NCI-H1930 (cell line): ENCODE results near the gene PF4V1.
"Not testable (repeated sequence)": the region's sequence is repeated elsewhere in the genome, so short reads cannot be mapped to it uniquely, and the experiment has no call there.

Experiments used
- DNase-seq, 2 experiments: peaks; one replicate each; lab custom pipeline; 2025; lab: John Stamatoyannopoulos, UW

Gene PF4V1

GRCh38 chr4:73870768-73871167, 17.7 kb downstream of the PF4V1 start:
- no peak for DNase-seq

GRCh38 chr4:73871511-73872310, 18.6 kb downstream of the PF4V1 start:
- DNase-seq, result no peak

DNA sequence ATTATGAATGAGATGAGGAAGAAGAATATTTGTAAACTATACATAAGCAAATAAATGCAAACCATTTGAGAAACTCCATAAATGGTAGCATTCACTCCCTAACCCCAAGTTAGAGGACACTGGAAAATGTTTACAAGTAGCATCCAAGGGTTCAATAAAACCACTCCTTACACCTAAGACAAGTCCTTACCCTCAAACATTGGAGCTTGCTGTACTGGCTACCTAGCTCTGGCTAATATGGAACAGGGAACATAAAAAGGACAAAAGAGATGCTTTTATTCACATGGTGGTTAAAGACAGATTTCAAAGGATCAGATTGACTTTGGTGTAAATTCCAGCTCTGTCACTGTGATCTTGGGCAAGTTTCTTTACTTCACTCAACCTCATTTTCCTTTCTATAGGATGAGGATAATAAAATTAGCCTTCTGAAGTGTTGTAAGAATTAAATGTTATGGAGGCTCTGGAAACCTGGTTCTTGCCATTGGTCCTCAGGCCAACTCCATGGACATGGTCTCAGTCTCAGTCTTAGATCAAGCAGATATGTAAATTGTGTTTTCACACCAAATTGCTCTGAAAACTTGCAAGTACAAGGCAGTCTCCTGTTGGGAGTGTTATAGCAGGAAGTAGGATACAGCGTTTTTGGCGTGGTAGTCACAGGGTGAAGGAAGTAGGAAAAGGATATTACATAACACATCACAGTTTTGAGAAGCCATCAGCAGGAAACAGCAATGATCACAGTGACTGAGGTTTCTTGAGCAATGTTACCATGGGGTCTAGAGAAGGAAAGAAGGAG, 19.4 kb downstream of the PF4V1 start:
- DNase-seq, result no peak

DNA sequence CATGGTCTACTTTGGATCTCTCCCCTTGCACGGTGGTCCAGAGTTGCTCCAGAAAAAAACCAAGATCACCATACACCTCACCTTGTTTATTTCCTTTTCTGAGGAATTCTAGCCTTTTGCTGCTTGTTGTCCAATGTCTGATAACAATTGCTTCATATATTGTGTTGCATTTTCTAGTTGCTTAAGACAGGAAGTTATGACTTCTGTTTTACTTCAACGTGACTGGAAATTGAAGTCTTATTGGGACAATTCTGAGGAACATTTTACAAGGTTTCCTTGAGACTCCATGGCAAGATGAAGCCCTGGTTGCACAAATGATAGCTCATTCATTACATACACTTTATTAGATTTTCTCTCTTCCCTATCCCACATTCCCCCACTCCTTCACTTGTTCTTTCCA, 21.3 kb downstream of the PF4V1 start:
- no peak for DNase-seq

GRCh38 chr4:73875401-73875800, 22.3 kb downstream of the PF4V1 start:
- DNase-seq, result no peak

- no peak for DNase-seq
Observed at GRCh38 chr4:73883306-73883705, 30.2 kb downstream of the PF4V1 start.

- no peak for DNase-seq
Observed at GRCh38 chr4:73885574-73886267, 32.6 kb downstream of the PF4V1 start.

- DNase-seq, result no peak
Observed at GRCh38 chr4:73891326-73891725, 38.2 kb downstream of the PF4V1 start.

GRCh38 chr4:73891739-73892405, 38.8 kb downstream of the PF4V1 start:
- no peak for DNase-seq

DNA sequence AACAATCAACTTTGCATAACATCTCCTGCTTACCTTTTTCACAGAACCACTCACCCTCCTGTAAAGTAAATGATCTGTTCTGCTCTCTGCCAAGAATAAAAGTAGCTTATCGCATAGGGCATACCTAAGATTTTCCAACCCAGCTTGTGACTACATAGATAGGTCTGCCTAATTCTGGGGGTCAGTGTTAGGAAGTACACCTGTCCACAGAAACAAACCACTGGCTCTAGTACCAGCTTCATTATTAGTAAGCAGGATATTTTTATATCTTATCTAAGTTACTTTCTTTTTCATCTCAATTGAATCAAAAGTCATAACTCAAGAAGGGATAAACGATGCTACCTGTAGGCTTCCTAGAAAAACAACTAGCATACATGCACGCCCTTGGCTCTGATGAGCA, 39.9 kb downstream of the PF4V1 start:
- DNase-seq, result no peak

DNA sequence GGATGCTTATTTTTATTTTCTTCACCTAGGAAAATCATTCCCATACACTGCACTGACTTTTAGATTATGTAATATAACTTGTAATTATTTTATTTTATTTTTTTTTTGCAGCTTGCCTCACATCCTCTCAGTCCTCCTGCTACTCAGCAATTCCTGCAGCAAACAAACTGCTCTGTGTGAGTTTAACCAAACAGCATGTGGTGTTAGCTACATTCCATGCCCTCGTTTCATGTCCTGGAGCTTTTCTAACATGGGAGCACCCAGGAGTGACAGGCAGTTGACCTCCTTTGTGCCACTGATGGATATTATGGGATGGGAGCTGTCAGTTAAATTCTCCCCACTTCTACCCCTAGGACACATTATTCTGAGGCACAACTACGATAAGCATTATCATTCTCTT, 40.9 kb downstream of the PF4V1 start:
- no peak for DNase-seq

DNA sequence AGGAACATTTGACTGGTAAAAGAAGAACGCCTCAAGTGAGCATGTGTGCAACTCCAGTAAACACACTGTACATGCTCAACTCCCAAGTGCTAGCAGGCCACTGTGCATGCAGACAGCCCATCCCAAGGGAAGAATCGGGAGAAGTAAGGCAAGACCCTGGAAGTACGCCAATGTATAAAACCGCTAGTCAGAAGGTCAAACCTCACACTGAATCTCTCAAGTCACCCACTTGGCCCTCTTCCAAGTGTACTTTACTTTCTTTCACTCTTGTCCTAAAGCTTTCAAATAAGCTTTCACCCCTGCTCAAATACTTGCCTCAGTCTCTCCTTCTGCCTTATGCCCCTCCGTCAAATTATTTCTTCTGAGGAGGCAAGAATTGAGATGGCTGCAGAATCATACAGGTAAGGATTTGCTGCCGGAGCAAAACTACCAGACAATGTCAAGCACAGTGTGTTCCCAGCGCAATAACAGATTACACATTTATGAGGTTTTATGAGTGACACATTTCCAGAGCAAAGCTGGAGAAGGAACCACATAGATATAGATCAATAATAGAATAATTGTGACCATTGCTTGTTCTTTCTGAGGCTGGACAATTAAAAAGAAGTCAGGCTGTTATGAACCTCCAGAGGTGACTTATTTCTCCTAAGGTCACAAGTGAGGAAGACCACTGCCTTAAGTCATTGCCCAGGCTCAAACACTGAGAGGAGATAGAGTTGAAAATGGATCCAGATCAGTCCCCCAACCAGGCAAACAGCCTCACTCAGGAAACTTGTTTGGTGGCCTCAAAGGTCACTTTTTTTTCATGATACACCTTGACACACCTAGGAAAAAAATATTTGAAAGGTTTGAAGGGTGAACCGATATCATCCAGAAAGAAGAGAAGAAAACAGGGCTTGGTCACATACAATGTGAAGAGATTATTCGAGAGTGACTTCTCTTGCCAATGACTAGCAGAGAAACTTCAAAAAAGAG, 42.4 kb downstream of the PF4V1 start:
- DNase-seq, result no peak

- no peak for DNase-seq
Observed at GRCh38 chr4:73896416-73896815, 43.3 kb downstream of the PF4V1 start.

- DNase-seq, result no peak
Observed at GRCh38 chr4:73897380-73898136, 44.5 kb downstream of the PF4V1 start.

DNA sequence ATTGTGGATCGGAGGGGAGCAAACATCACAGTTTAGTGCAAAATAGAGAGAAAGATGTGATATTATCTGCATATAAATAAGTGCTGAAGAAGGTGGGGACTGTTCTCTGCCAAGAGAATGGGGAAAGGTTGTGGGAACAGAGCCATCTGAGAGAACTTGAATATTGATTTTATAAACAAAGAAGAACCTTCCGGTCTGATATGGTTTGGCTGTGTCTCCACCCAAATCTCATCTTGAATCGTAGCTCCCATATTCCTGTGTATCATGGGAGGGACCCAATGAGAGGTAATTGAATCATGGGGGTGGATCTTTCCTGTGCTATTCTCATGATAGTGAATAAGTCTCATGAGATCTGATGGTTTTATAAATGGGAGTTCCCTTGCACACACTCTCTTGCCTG, 46.2 kb downstream of the PF4V1 start:
- DNase-seq, result not testable (repeated sequence)

- no peak for DNase-seq
Observed at GRCh38 chr4:73901031-73901430, 47.9 kb downstream of the PF4V1 start.

DNA sequence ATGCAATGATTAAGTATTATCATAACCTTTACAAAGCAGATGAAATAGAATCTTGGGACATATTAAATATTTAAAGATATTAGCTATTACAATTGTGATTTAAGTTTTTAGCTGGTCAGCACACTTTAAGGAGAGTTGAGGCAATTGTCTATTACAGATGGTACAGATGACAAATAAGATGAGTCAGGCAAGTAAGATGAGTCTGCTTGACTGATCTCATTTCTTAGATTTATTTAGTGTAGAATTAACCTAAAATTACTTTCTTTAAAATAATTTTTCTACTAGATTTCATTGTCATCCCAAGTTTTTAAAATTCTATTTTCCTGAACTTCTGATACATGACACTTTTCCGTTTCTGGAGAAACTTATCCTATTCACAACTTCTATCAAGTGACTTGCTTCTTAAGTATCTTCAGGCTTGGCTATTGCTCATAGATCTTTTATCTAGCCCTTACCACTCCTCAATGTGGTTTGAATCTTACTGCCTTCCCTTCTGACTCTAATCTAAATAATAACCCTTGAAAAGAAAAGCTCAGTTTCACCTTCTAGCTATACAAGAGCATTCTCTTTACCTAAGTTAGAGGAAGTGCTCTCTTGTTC, 49.0 kb downstream of the PF4V1 start:
- DNase-seq, result no peak

GRCh38 chr4:73902817-73903547, 49.9 kb downstream of the PF4V1 start:
- no peak for DNase-seq
